ENCODE results near the gene GLI3. TPM values are rescaled to one million over a fixed set of nuclear protein-coding genes. Genes with fewer than 3 reads are reported as not detected.
"Not testable (repeated sequence)": the region's sequence is repeated elsewhere in the genome, so short reads cannot be mapped to it uniquely, and the experiment has no call there.

The GLI3 gene
- total RNA-seq, 2 experiments from 2014 or later: 0.24 to 0.32 TPM

GRCh38 chr7:42219447-42219846, 17.6 kb downstream of the GLI3 start:
- no peaks in the 10 kb centered on the region for H3K9me3 Mint-ChIP-seq
- no peak overlapping the region for H3K4me3 Mint-ChIP-seq
- no peaks in the 10 kb centered on the region for H3K36me3 Mint-ChIP-seq (ENCODE audit: low read depth)
- intact Hi-C loops (cut with micrococcal nuclease): no loop called here
- DNase-seq: no peak
- no peaks in the 10 kb centered on the region for H3K4me1 Mint-ChIP-seq (ENCODE audit: low read depth)
- CTCF ChIA-PET: no interaction called here
- H3K27me3 Mint-ChIP-seq (ENCODE audit: low read depth): peaks cover 5% of the 10 kb centered on the region
- no peak overlapping the region for H3K27ac Mint-ChIP-seq

- CTCF ChIA-PET: no interaction called here
- Mint-ChIP-seq H3K9me3 (no peaks in the 10 kb centered on the region), H3K36me3 (ENCODE audit: low read depth) (no peaks in the 10 kb centered on the region), H3K4me3 (no peak overlapping the region), H3K27ac (no peak overlapping the region), H3K4me1 (ENCODE audit: low read depth) (no peaks in the 10 kb centered on the region), H3K27me3 (ENCODE audit: low read depth) (peaks cover 5% of the 10 kb centered on the region)
- no peak for DNase-seq
- intact Hi-C loops (cut with micrococcal nuclease): no loop called here
Observed at GRCh38 chr7:42218248-42218647, 18.8 kb downstream of the GLI3 start.

GRCh38 chr7:42217548-42217947, 19.5 kb downstream of the GLI3 start:
- DNase-seq: no peak
- CTCF ChIA-PET: no interaction called here
- H3K27ac Mint-ChIP-seq: no peak overlapping the region
- no peaks in the 10 kb centered on the region for H3K36me3 Mint-ChIP-seq (ENCODE audit: low read depth)
- intact Hi-C loops (cut with micrococcal nuclease): no loop called here
- H3K4me3 Mint-ChIP-seq: no peak overlapping the region
- H3K27me3 Mint-ChIP-seq (ENCODE audit: low read depth): peaks cover 6% of the 10 kb centered on the region
- no peaks in the 10 kb centered on the region for H3K9me3 Mint-ChIP-seq
- H3K4me1 Mint-ChIP-seq (ENCODE audit: low read depth): no peaks in the 10 kb centered on the region

- Mint-ChIP-seq H3K4me1 (ENCODE audit: low read depth) (no peaks in the 10 kb centered on the region), H3K9me3 (no peaks in the 10 kb centered on the region), H3K27me3 (ENCODE audit: low read depth) (peaks cover 8% of the 10 kb centered on the region), H3K4me3 (no peak overlapping the region), H3K36me3 (ENCODE audit: low read depth) (no peaks in the 10 kb centered on the region), H3K27ac (no peak overlapping the region)
- intact Hi-C loops (cut with micrococcal nuclease): no loop called here
- no peak for DNase-seq
- CTCF ChIA-PET: no interaction called here
Observed at GRCh38 chr7:42217053-42217452, 20.0 kb downstream of the GLI3 start.

GRCh38 chr7:42214060-42214679, 22.8 kb downstream of the GLI3 start:
- Mint-ChIP-seq H3K9me3 (no peaks in the 10 kb centered on the region), H3K4me1 (ENCODE audit: low read depth) (no peaks in the 10 kb centered on the region), H3K27me3 (ENCODE audit: low read depth) (peaks cover 11% of the 10 kb centered on the region), H3K27ac (no peak overlapping the region), H3K4me3 (no peak overlapping the region), H3K36me3 (ENCODE audit: low read depth) (no peaks in the 10 kb centered on the region)
- CTCF ChIA-PET: interaction anchor here (0.7 to 1.2 kb wide), 2 partner anchors 7 to 237 kb away, joined by 3 read pairs; no protein-coding TSS in a partner anchor
- intact Hi-C loops (cut with micrococcal nuclease): no loop called here
- no peak for DNase-seq

- no peak overlapping the region for H3K4me3 Mint-ChIP-seq
- no peak for DNase-seq
- intact Hi-C loops (cut with micrococcal nuclease): no loop called here
- peaks cover 10% of the 10 kb centered on the region for H3K27me3 Mint-ChIP-seq (ENCODE audit: low read depth)
- H3K36me3 Mint-ChIP-seq (ENCODE audit: low read depth): no peaks in the 10 kb centered on the region
- H3K4me1 Mint-ChIP-seq (ENCODE audit: low read depth): no peaks in the 10 kb centered on the region
- CTCF ChIA-PET: no interaction called here
- H3K27ac Mint-ChIP-seq: no peak overlapping the region
- H3K9me3 Mint-ChIP-seq: no peaks in the 10 kb centered on the region
Observed at GRCh38 chr7:42213093-42213492, 23.9 kb downstream of the GLI3 start.

GRCh38 chr7:42212541-42213090, 24.4 kb downstream of the GLI3 start:
- no peak overlapping the region for H3K4me3 Mint-ChIP-seq
- H3K27me3 Mint-ChIP-seq (ENCODE audit: low read depth): peaks cover 6% of the 10 kb centered on the region
- H3K27ac Mint-ChIP-seq: no peak overlapping the region
- DNase-seq: no peak
- intact Hi-C loops (cut with micrococcal nuclease): no loop called here
- H3K4me1 Mint-ChIP-seq (ENCODE audit: low read depth): no peaks in the 10 kb centered on the region
- no peaks in the 10 kb centered on the region for H3K9me3 Mint-ChIP-seq
- CTCF ChIA-PET: no interaction called here
- no peaks in the 10 kb centered on the region for H3K36me3 Mint-ChIP-seq (ENCODE audit: low read depth)

GRCh38 chr7:42211938-42212337, 25.1 kb downstream of the GLI3 start:
- Mint-ChIP-seq H3K27me3 (ENCODE audit: low read depth) (peaks cover 6% of the 10 kb centered on the region), H3K27ac (no peak overlapping the region), H3K4me3 (no peak overlapping the region), H3K9me3 (no peaks in the 10 kb centered on the region), H3K36me3 (ENCODE audit: low read depth) (no peaks in the 10 kb centered on the region), H3K4me1 (ENCODE audit: low read depth) (no peaks in the 10 kb centered on the region)
- DNase-seq: no peak
- CTCF ChIA-PET: no interaction called here
- intact Hi-C loops (cut with micrococcal nuclease): no loop called here

GRCh38 chr7:42210779-42211178, 26.2 kb downstream of the GLI3 start:
- H3K4me1 Mint-ChIP-seq (ENCODE audit: low read depth): no peaks in the 10 kb centered on the region
- intact Hi-C loops (cut with micrococcal nuclease): no loop called here
- no peak overlapping the region for H3K27ac Mint-ChIP-seq
- peaks cover 6% of the 10 kb centered on the region for H3K27me3 Mint-ChIP-seq (ENCODE audit: low read depth)
- no peak for DNase-seq
- H3K36me3 Mint-ChIP-seq (ENCODE audit: low read depth): no peaks in the 10 kb centered on the region
- H3K9me3 Mint-ChIP-seq: no peaks in the 10 kb centered on the region
- H3K4me3 Mint-ChIP-seq: no peak overlapping the region
- CTCF ChIA-PET: no interaction called here

- CTCF ChIA-PET: no interaction called here
- Mint-ChIP-seq H3K4me3 (no peak overlapping the region), H3K9me3 (no peaks in the 10 kb centered on the region), H3K4me1 (ENCODE audit: low read depth) (no peaks in the 10 kb centered on the region), H3K36me3 (ENCODE audit: low read depth) (no peaks in the 10 kb centered on the region), H3K27ac (no peak overlapping the region), H3K27me3 (ENCODE audit: low read depth) (peaks cover 6% of the 10 kb centered on the region)
- no peak for DNase-seq
- intact Hi-C loops (cut with micrococcal nuclease): no loop called here
Observed at GRCh38 chr7:42210333-42210732, 26.7 kb downstream of the GLI3 start.

GRCh38 chr7:42209085-42209484, 27.9 kb downstream of the GLI3 start:
- H3K9me3 Mint-ChIP-seq; intact Hi-C loops (cut with micrococcal nuclease); H3K27ac Mint-ChIP-seq; DNase-seq; H3K36me3 Mint-ChIP-seq (ENCODE audit: low read depth); H3K27me3 Mint-ChIP-seq (ENCODE audit: low read depth); H3K4me3 Mint-ChIP-seq; H3K4me1 Mint-ChIP-seq (ENCODE audit: low read depth): not testable (repeated sequence)
- CTCF ChIA-PET: interaction anchor here (0.7 to 1.0 kb wide), 2 partner anchors 10 to 42 kb away, joined by 3 read pairs; no protein-coding TSS in a partner anchor

GRCh38 chr7:42208572-42208971, 28.4 kb downstream of the GLI3 start:
- no peak for DNase-seq
- Mint-ChIP-seq H3K4me1 (ENCODE audit: low read depth) (no peaks in the 10 kb centered on the region), H3K27ac (no peak overlapping the region), H3K4me3 (no peak overlapping the region), H3K27me3 (ENCODE audit: low read depth) (peaks cover 6% of the 10 kb centered on the region), H3K36me3 (ENCODE audit: low read depth) (no peaks in the 10 kb centered on the region), H3K9me3 (no peaks in the 10 kb centered on the region)
- intact Hi-C loops (cut with micrococcal nuclease): no loop called here
- CTCF ChIA-PET: no interaction called here

- H3K4me1 Mint-ChIP-seq (ENCODE audit: low read depth): no peaks in the 10 kb centered on the region
- no peaks in the 10 kb centered on the region for H3K36me3 Mint-ChIP-seq (ENCODE audit: low read depth)
- H3K4me3 Mint-ChIP-seq: no peak overlapping the region
- CTCF ChIA-PET: interaction anchor here (1.2 kb wide), 1 partner anchor 8 kb away, joined by 3 read pairs; no protein-coding TSS in a partner anchor
- intact Hi-C loops (cut with micrococcal nuclease): no loop called here
- no peak for DNase-seq
- H3K27me3 Mint-ChIP-seq (ENCODE audit: low read depth): peaks cover 3% of the 10 kb centered on the region
- no peaks in the 10 kb centered on the region for H3K9me3 Mint-ChIP-seq
- no peak overlapping the region for H3K27ac Mint-ChIP-seq
Observed at GRCh38 chr7:42207420-42207819, 29.6 kb downstream of the GLI3 start.
